Measurements from ENCODE around the gene RAVER2.

The RAVER2 gene

GRCh38 chr1:64841330-64842065, 96.6 kb downstream of the RAVER2 start:
- no peak overlapping the region for H3K4me3 ChIP-seq (ENCODE audit: low read depth, low read length)
- TF ChIP-seq CTCF (IDR thresholded peaks at IDR 0.05; ENCODE audit: borderline replicate concordance, insufficient read depth, low read depth, low read length), result no peak

DNA sequence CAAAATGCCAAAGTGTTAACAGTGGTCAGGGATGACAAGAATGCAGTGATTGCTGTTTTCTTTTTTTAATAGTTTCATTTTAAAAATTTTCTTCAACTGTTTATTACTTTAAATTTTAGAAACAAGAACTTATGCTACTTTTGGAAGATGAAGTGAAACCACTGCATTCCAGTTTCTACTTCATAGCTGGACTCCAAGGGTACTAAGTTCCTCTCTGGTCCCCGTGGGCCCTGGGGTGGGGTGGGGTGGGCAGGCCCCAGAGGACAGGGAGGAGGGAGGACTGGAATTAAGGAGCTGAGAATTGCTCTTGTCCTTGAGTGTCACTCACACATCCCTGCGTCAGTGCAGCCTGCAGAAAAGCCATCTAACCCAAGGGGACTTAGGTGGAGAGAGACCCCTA, 97.3 kb downstream of the RAVER2 start:
- TF ChIP-seq CTCF (IDR thresholded peaks at IDR 0.05; ENCODE audit: borderline replicate concordance, insufficient read depth, low read depth, low read length), result no peak
- no peak overlapping the region for H3K4me3 ChIP-seq (ENCODE audit: low read depth, low read length)

- TF ChIP-seq CTCF (IDR thresholded peaks at IDR 0.05; ENCODE audit: borderline replicate concordance, insufficient read depth, low read depth, low read length), result no peak
- no peak overlapping the region for H3K4me3 ChIP-seq (ENCODE audit: low read depth, low read length)
These were observed 98.8 kb downstream of the RAVER2 start for GRCh38 chr1:64843675-64844074.

DNA sequence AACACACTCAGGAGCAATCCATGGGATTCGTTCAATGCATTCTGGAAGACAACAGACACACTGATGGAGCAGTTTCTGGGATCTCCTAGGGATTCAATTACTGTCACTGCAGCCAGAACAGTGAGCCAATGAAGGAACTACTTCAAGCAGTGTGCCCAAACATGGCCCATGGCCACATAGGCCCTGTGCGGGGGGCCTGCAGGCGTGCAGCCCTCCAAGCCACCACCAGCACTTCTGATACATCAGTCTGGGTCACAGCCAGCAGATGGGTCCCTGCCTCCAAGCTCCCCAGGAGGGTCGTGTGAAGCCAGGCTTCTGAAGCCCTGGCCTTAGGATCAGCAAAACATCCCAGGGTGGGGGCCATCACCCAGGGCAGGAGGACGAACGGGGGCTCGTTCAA, 99.3 kb downstream of the RAVER2 start:
- no peak overlapping the region for H3K4me3 ChIP-seq (ENCODE audit: low read depth, low read length)
- TF ChIP-seq CTCF (IDR thresholded peaks at IDR 0.05; ENCODE audit: borderline replicate concordance, insufficient read depth, low read depth, low read length), result no peak

DNA sequence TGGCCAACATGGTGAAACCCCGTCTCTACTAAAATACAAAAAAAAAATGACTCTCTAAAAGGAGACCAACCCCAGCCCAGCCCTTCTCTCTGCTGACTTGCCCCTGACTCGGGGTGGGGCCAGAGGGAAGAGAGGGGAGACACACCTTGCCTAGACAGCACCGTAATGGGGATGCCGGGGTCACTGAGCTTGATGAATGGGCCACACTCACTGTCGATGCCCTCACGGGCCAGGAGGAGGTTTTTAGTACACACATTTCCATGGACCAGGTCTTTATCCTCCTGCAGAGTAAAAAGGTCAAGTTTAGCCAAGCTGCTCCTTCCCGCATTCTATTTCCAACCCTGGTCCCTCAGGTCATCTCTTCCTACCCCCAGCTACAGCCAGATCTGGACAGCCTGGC, 99.7 kb downstream of the RAVER2 start:
- H3K4me3 ChIP-seq (ENCODE audit: low read depth, low read length), result no peak overlapping the region
- no peak for TF ChIP-seq CTCF (IDR thresholded peaks at IDR 0.05; ENCODE audit: borderline replicate concordance, insufficient read depth, low read depth, low read length)

GRCh38 chr1:64845831-64846425, 101.1 kb downstream of the RAVER2 start:
- H3K4me3 ChIP-seq (ENCODE audit: low read depth, low read length), result no peak overlapping the region
- TF ChIP-seq CTCF (IDR thresholded peaks at IDR 0.05; ENCODE audit: borderline replicate concordance, insufficient read depth, low read depth, low read length), result no peak

All from GM12875 (cell line).